Measurements from ENCODE around the gene TLCD4.
A peak's percentile ranks its signal among the peaks of the same experiment; 100 is the strongest.

Gene TLCD4

GRCh38 chr1:95072532-95073419 lies 44.4 kb upstream of the TLCD4 start, which contains the start of gene ALG14:
Gene ALG14, minus strand, starts transcription at chr1:95072951. Its CDS starts 53 bp downstream, at chr1:95072898.
- no peak for TF ChIP-seq CTCF (IDR thresholded peaks at IDR 0.05; ENCODE audit: extremely low read depth, missing control alignments)

DNA sequence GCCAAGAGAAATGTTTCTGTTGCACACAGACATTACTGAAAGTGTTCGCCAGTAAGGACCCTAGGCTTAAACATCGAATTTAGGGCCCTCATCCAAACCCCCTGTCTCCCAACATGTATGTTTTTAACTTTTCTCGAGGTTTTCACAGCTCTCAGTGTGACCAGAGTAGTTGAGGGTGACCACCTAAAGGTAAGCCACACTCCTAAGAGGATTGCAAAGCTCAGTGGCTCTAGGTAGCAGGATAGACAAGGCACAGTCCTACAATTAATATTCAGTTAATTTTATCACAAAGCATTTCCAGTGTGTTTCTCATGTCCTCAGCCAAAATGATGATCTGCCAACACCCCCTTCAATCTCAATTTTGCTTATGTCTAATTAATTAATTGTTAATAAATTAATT lies 43.7 kb upstream of the TLCD4 start:
- TF ChIP-seq CTCF (IDR thresholded peaks at IDR 0.05; ENCODE audit: extremely low read depth, missing control alignments): no peak

More at GRCh38 chr1:95072532-95073419, 44.4 kb upstream of the TLCD4 start, which contains the start of gene ALG14:
- DNase-seq (ENCODE audit: low spot score): peak; percentile 85

GRCh38 chr1:95076034-95076433 lies 41.1 kb upstream of the TLCD4 start:
- DNase-seq (ENCODE audit: low spot score): no peak
- TF ChIP-seq CTCF (IDR thresholded peaks at IDR 0.05; ENCODE audit: extremely low read depth, missing control alignments): no peak

More for the DNA sequence above, 43.7 kb upstream of the TLCD4 start:
- DNase-seq (ENCODE audit: low spot score): no peak

- TF ChIP-seq CTCF (IDR thresholded peaks at IDR 0.05; ENCODE audit: extremely low read depth, missing control alignments): no peak
Observed at GRCh38 chr1:95080446-95080845, 36.7 kb upstream of the TLCD4 start.

GRCh38 chr1:95080879-95081278 lies 36.3 kb upstream of the TLCD4 start:
- no peak for DNase-seq (ENCODE audit: low spot score)
- TF ChIP-seq CTCF (IDR thresholded peaks at IDR 0.05; ENCODE audit: extremely low read depth, missing control alignments): no peak

More at GRCh38 chr1:95080446-95080845, 36.7 kb upstream of the TLCD4 start:
- DNase-seq (ENCODE audit: low spot score): no peak

DNA sequence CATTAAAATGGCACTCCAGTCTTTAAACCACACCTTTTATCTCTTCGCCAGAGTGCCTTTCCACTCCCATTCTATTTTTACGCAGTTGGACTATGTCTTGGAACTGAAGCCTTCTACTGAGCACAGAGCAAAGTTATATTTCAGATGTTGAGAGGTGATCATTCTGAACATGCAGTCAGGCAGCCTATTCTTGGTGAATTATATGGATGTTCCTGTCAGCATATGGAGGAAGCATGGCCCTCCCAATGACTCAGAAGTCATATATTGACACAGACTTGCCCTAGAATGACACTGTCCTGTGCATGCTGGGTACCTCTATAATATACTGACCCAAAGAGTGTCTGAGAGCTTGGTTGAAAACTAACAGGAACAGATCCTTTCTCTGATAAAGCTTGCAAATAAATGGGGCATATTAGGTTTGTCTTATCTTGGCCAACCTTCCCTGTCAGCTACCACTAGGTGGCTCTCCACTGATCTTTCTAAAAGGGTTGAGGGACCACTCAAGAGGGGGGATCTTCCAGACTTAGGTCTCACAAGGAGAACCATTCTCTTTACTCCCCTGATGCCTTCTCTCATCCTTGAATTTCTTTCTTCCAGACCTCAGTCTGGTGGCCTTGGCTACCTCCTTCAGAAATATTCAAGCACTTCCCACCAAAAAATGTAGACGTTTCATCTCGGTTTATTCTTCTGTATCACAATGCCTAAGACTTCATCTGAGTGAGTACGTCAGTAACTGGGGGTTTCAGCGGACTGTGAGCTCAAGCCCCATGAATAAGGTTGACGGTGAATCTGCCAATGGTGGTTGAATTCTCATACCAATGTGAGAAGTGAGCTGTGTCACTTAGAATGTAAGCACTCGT lies 32.6 kb upstream of the TLCD4 start:
- TF ChIP-seq CTCF (IDR thresholded peaks at IDR 0.05; ENCODE audit: extremely low read depth, missing control alignments): peak; percentile 52
- DNase-seq (ENCODE audit: low spot score): peak; percentile 73

Measured in GM20000 (cell line).